Lung (tissue), 12 donors: Measurements from ENCODE around the gene KLF12. TPM values are rescaled to one million over a fixed set of nuclear protein-coding genes. Genes with fewer than 3 reads are reported as not detected.

ENCODE experiments used
- ATAC-seq: fragments of 200-7000 bp; cut with Tn5 transposase; one replicate; pipeline ENCODE4 v1.9.1; 2020; ENCODE audit warnings: moderate number of reproducible peaks; ENCODE audit not compliant: insufficient read depth, low FRiP score
- DNase-seq, 3 donors: peaks; one replicate each; pipeline ENCODE4 v3.0.0-alpha.2; 2013 to 2017
- H3K27ac ChIP-seq, 2 donors: one replicate each; pipeline ENCODE4 v1.5.1; 2013; ENCODE audit warnings: mild to moderate bottlenecking in 2 of 2, moderate library complexity in 2 of 2, control low read depth in 1 of 2, inconsistent platforms in 1 of 2, low read depth in 1 of 2, low read length in 1 of 2
- H3K27me3 ChIP-seq, 3 donors: one replicate each; pipeline ENCODE4 v1.5.1; 2013; ENCODE audit warnings: low read length in 2 of 3; ENCODE audit not compliant: control insufficient read depth in 3 of 3, insufficient read depth in 3 of 3
- H3K36me3 ChIP-seq, 4 donors: one replicate each; pipeline ENCODE4 v1.5.1; 2013; ENCODE audit warnings: low read length in 4 of 4, mild to moderate bottlenecking in 1 of 4, moderate library complexity in 1 of 4; ENCODE audit not compliant: control insufficient read depth in 4 of 4, insufficient read depth in 4 of 4
- H3K4me1 ChIP-seq, 5 donors: one replicate each; pipeline ENCODE4 v1.5.1; 2013; ENCODE audit warnings: low read length in 5 of 5, mild to moderate bottlenecking in 2 of 5, moderate library complexity in 1 of 5; ENCODE audit not compliant: control insufficient read depth in 5 of 5, insufficient read depth in 5 of 5
- H3K4me3 ChIP-seq: one replicate; pipeline ENCODE4 v1.5.1; 2013; ENCODE audit warnings: mild to moderate bottlenecking, control low read depth, moderate library complexity
- H3K9ac ChIP-seq, 2 donors: one replicate each; pipeline ENCODE4 v1.5.1; 2013; ENCODE audit warnings: low read length in 2 of 2, control low read depth in 1 of 2; ENCODE audit not compliant: insufficient read depth in 1 of 2
- H3K9me3 ChIP-seq, 4 donors: one replicate each; pipeline ENCODE4 v1.5.1; 2013; ENCODE audit warnings: low read length in 3 of 4, mild to moderate bottlenecking in 1 of 4, moderate library complexity in 1 of 4; ENCODE audit not compliant: control insufficient read depth in 4 of 4, insufficient read depth in 3 of 4
- CTCF ChIP-seq: IDR thresholded peaks from 2 replicates; pipeline ENCODE4 v1.5.1; 2012; ENCODE audit warnings: mild to moderate bottlenecking; ENCODE audit errors: control extremely low read depth, extremely low read depth
- WGBS, 2 donors: extraction: QIAGEN DNeasy Blood & Tissue Kit; methylation state at CpG; one replicate each; pipeline ENCODE4 v1.1.7; 2013; 5-methylcytosine and 5-hydroxymethylcytosine counted together
- polyA plus RNA-seq, 2 donors: library from polyadenylated mRNA; stranded (reverse); fragments of 200-250 nt; gene quantifications; one replicate each; pipeline ENCODE4 v1.2.1, GENCODE V29; 2013
- total RNA-seq, 2 donors: library from RNA; depleted of rRNA in 1 of 2; stranded (reverse); fragments of >200 nt in 1 of 2; gene quantifications; one replicate each; pipeline ENCODE4 v1.2.1, GENCODE V29; 2014 to 2021
- donor health status: control.
- donor health status: control.
- donor health status: Bipolar disorder and iron deficiency.
- donor health status: healthy.
- donor health status: DM: yes; HTN: yes; CAD: no.

KLF12 gene
- total and polyA plus RNA-seq, 4 donors: 0.77 to 26.8 (median 4.8) TPM

GRCh38 chr13:74173822-74174221 lies 39.6 kb upstream of the KLF12 start:
- no peak for ATAC-seq
- Histone ChIP-seq H3K27me3 (no peaks in the 10 kb centered on the region), H3K9ac (no peak overlapping the region), H3K4me3 (no peak overlapping the region), H3K9me3 (no peaks in the 10 kb centered on the region), H3K27ac (no peak overlapping the region), H3K36me3 (no peaks in the 10 kb centered on the region), H3K4me1 (peaks cover 0 to 3% (median 0%) of the 10 kb centered on the region in 5 donors)
- 80 to 86% methylated on average over 3 of the region's 3 CpGs for WGBS, 2 donors
- TF ChIP-seq CTCF: no peak
- DNase-seq: no peak

- Histone ChIP-seq H3K9ac (no peak overlapping the region), H3K27me3 (peaks cover 0 to 3% (median 0%) of the 10 kb centered on the region in 3 donors), H3K4me3 (no peak overlapping the region), H3K36me3 (no peaks in the 10 kb centered on the region), H3K9me3 (no peaks in the 10 kb centered on the region), H3K4me1 (peaks cover 0 to 8% (median 5%) of the 10 kb centered on the region in 5 donors), H3K27ac (no peak overlapping the region)
- no peak for TF ChIP-seq CTCF
- ATAC-seq: no peak
- no peak for DNase-seq
These were observed 37.4 kb upstream of the KLF12 start for GRCh38 chr13:74171641-74172040.

GRCh38 chr13:74169676-74170075 lies 35.5 kb upstream of the KLF12 start:
- TF ChIP-seq CTCF: no peak
- no peak overlapping the region for H3K9ac ChIP-seq
- no peak for DNase-seq
- H3K27me3 ChIP-seq: peaks cover 0 to 3% (median 0%) of the 10 kb centered on the region in 3 donors
- peaks cover 0 to 8% (median 5%) of the 10 kb centered on the region in 5 donors for H3K4me1 ChIP-seq
- 39 to 53% methylated on average over 1 of the region's 1 CpG for WGBS, 2 donors
- peaks cover 0 to 3% (median 0%) of the 10 kb centered on the region in 4 donors for H3K9me3 ChIP-seq
- H3K27ac ChIP-seq: no peak overlapping the region
- H3K4me3 ChIP-seq: no peak overlapping the region
- no peak for ATAC-seq
- no peaks in the 10 kb centered on the region for H3K36me3 ChIP-seq

- Histone ChIP-seq H3K36me3 (no peaks in the 10 kb centered on the region), H3K4me1 (peaks cover 0 to 8% (median 5%) of the 10 kb centered on the region in 5 donors), H3K9me3 (peaks cover 0 to 3% (median 0%) of the 10 kb centered on the region in 4 donors), H3K27me3 (peaks cover 0 to 3% (median 0%) of the 10 kb centered on the region in 3 donors), H3K27ac (no peak overlapping the region), H3K9ac (no peak overlapping the region), H3K4me3 (no peak overlapping the region)
- WGBS, 2 donors: 55 to 63% methylated on average over 4 of the region's 4 CpGs
- no peak for DNase-seq
- TF ChIP-seq CTCF: no peak
- no peak for ATAC-seq
These were observed 34.1 kb upstream of the KLF12 start for GRCh38 chr13:74168263-74168675.
